LNCaP clone FGC (cell line): Measurements from ENCODE around the gene FADS2.
"Not testable (repeated sequence)": the region's sequence is repeated elsewhere in the genome, so short reads cannot be mapped to it uniquely, and the experiment has no call there.

ENCODE experiments used
- DNase-seq: peaks from one replicate; pipeline ENCODE4 v3.0.0-alpha.2; 2011; ENCODE audit warnings: low read depth
- H3K4me3 ChIP-seq: 2 replicates; pipeline ENCODE4 v1.5.1; 2011; ENCODE audit warnings: mild to moderate bottlenecking, low read depth, low read length, control low read depth
- CTCF ChIP-seq: IDR thresholded peaks from 2 replicates; pipeline ENCODE4 v1.5.1; 2012; ENCODE audit warnings: mild to moderate bottlenecking; ENCODE audit not compliant: control insufficient read depth, insufficient read depth; ENCODE audit errors: extremely low read depth

Gene FADS2

GRCh38 chr11:61881397-61881796 lies 53.3 kb downstream of the FADS2 start:
- no peak for TF ChIP-seq CTCF
- no peak overlapping the region for H3K4me3 ChIP-seq
- DNase-seq = no peak

DNA sequence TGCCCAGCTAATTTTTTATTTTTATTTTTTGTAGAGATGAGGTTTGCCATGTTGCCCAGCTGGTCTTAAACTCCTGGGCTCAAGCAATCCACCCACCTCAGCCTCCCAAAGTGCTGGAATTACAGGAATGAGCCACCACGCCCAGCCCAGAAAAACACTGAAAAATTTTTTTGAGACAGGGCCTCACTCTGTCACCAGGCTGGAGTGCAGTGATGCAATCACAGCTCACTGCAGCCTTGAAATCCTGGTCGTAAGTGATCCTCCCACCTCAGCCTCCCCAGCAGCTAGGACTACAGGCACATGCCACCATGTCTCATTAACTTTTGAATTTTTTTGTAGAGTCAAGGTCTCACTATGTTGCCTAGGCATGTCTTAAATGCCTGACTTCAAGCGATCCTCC lies 54.2 kb downstream of the FADS2 start:
- H3K4me3 ChIP-seq, DNase-seq: not testable (repeated sequence)

DNA sequence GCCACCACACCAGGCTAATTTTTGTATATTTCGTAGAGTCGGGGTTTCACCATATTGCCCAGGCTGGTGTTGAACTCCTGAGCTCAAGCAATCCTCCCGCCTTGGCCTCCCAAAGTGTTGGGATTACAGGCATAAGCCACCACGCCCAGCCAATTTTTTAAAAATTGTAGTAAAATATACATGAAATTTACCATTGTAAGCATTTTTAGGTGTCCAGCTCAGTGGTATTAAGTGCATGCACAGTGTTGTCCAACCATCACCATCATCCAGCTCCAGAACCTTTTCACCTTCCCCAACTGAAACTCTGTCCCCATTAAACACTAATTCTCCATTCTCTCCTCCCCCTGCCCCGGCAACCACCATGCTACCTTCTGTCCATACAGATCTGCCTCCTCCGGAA lies 54.8 kb downstream of the FADS2 start:
- no peak for DNase-seq
- H3K4me3 ChIP-seq = no peak overlapping the region
- no peak for TF ChIP-seq CTCF

GRCh38 chr11:61883327-61883726 lies 55.2 kb downstream of the FADS2 start:
- TF ChIP-seq CTCF = no peak
- no peak overlapping the region for H3K4me3 ChIP-seq
- no peak for DNase-seq

- TF ChIP-seq CTCF = no peak
- no peak overlapping the region for H3K4me3 ChIP-seq
- no peak for DNase-seq
Observed at GRCh38 chr11:61883947-61884346, 55.8 kb downstream of the FADS2 start.

- TF ChIP-seq CTCF = no peak
- H3K4me3 ChIP-seq = no peak overlapping the region
- no peak for DNase-seq
Observed at GRCh38 chr11:61885166-61885778, 57.2 kb downstream of the FADS2 start.

GRCh38 chr11:61885784-61886580 lies 57.9 kb downstream of the FADS2 start:
- no peak for TF ChIP-seq CTCF
- DNase-seq = no peak

More at GRCh38 chr11:61885784-61886580, 57.9 kb downstream of the FADS2 start:
- no peak overlapping the region for H3K4me3 ChIP-seq
